NCI-H2081 (cell line): ENCODE data around the gene DCLK1.

Source experiments
- DNase-seq, 2 experiments: peaks; one replicate each; lab custom pipeline; 2025; lab: John Stamatoyannopoulos, UW

The DCLK1 gene

GRCh38 chr13:36038785-36039555, 92.2 kb downstream of the DCLK1 start:
- no peak for DNase-seq

- no peak for DNase-seq
These were observed 98.1 kb downstream of the DCLK1 start for GRCh38 chr13:36033035-36033434.

GRCh38 chr13:36031490-36031889, 99.7 kb downstream of the DCLK1 start:
- peak in 1 of 2 experiments; percentile 13 for DNase-seq

- DNase-seq = peak in 1 of 2 experiments; percentile 12
These were observed 100.4 kb downstream of the DCLK1 start for GRCh38 chr13:36030670-36031331.

- DNase-seq = peak; percentile 66 to 89
These were observed 102.0 kb downstream of the DCLK1 start for GRCh38 chr13:36029166-36029565.

GRCh38 chr13:36028359-36029025, 102.7 kb downstream of the DCLK1 start:
- no peak for DNase-seq

GRCh38 chr13:36026531-36026930, 104.7 kb downstream of the DCLK1 start:
- DNase-seq = peak; percentile 39 to 72

- DNase-seq = no peak
These were observed 116.4 kb downstream of the DCLK1 start for GRCh38 chr13:36014763-36015162.

GRCh38 chr13:36006894-36007675, 124.1 kb downstream of the DCLK1 start:
- DNase-seq = no peak

GRCh38 chr13:36006347-36006746, 124.8 kb downstream of the DCLK1 start:
- peak in 1 of 2 experiments; percentile 46 for DNase-seq

GRCh38 chr13:36001561-36001960, 129.6 kb downstream of the DCLK1 start:
- no peak for DNase-seq

- DNase-seq = no peak
These were observed 131.2 kb downstream of the DCLK1 start for GRCh38 chr13:36000028-36000427.

- no peak for DNase-seq
These were observed 134.8 kb downstream of the DCLK1 start for GRCh38 chr13:35996360-35996759.

- DNase-seq = no peak
These were observed 136.0 kb downstream of the DCLK1 start for GRCh38 chr13:35995136-35995535.

- DNase-seq = peak; percentile 88 to 96
These were observed 136.8 kb downstream of the DCLK1 start for GRCh38 chr13:35994131-35994966.

GRCh38 chr13:35993686-35994085, 137.5 kb downstream of the DCLK1 start:
- DNase-seq = no peak

- no peak for DNase-seq
These were observed 138.2 kb downstream of the DCLK1 start for GRCh38 chr13:35992964-35993363.

- DNase-seq = peak in 1 of 2 experiments; percentile 5
These were observed 141.0 kb downstream of the DCLK1 start for GRCh38 chr13:35990196-35990595.

GRCh38 chr13:35988648-35989081, 142.5 kb downstream of the DCLK1 start:
- DNase-seq = peak; percentile 37 to 76

GRCh38 chr13:35987572-35988513, 143.3 kb downstream of the DCLK1 start:
- DNase-seq = peak; percentile 75 to 91
